HepG2 (cell line): Measurements from ENCODE around the gene RPS6KA2. TPM values are rescaled to one million over a fixed set of nuclear protein-coding genes. Genes with fewer than 3 reads are reported as not detected.

Experiments used
- HNF4G ChIP-seq, 2 experiments: sonication (generic) in 1 of 2; formaldehyde crosslinking in 1 of 2; IDR thresholded peaks; 2 replicates each; pipeline versions ENCODE4 v1.4.0 to v1.6.1; 2011 to 2020; ENCODE audit warnings: borderline replicate concordance in 2 of 2, low read depth in 2 of 2, mild to moderate bottlenecking in 2 of 2, low read length in 1 of 2, missing genetic modification reagents in 1 of 2, moderate library complexity in 1 of 2
- KDM3A ChIP-seq: IDR thresholded peaks from 2 replicates; pipeline ENCODE4 v1.6.1; 2018; ENCODE audit warnings: low read depth, missing compliant biosample characterization
- MLX ChIP-seq: IDR thresholded peaks from 2 replicates; pipeline ENCODE4 v1.6.1; 2016
- PAX8 ChIP-seq: sonication (generic); formaldehyde crosslinking; IDR thresholded peaks from 2 replicates; pipeline ENCODE4 v1.8.0; 2022; ENCODE audit warnings: mild to moderate bottlenecking, missing genetic modification reagents, borderline replicate concordance
- PRMT3 ChIP-seq: sonication (generic); formaldehyde crosslinking; IDR thresholded peaks from 2 replicates; pipeline ENCODE4 v1.8.1; 2022; ENCODE audit warnings: low read depth, mild to moderate bottlenecking, moderate library complexity, missing genetic modification reagents, borderline replicate concordance
- ZBTB40 ChIP-seq, 2 experiments: fragments of 450-650 bp in 1 of 2; sonication (generic) in 1 of 2; formaldehyde crosslinking in 1 of 2; IDR thresholded peaks; 2 replicates each; pipeline versions ENCODE4 v1.6.1 to v1.8.0; 2016 to 2022; ENCODE audit warnings: antibody characterized with exemption in 1 of 2, mild to moderate bottlenecking in 1 of 2, missing genetic modification reagents in 1 of 2
- ZNF280D ChIP-seq: sonication (generic); formaldehyde crosslinking; IDR thresholded peaks from 2 replicates; pipeline ENCODE4 v1.5.1; 2020; ENCODE audit warnings: mild to moderate bottlenecking, missing genetic modification reagents
- ZNF547 ChIP-seq: sonication (generic); formaldehyde crosslinking; IDR thresholded peaks from 2 replicates; pipeline ENCODE4 v1.5.1; 2020; ENCODE audit warnings: mild to moderate bottlenecking, missing genetic modification reagents
- ZNF800 ChIP-seq: sonication (generic); formaldehyde crosslinking; IDR thresholded peaks from 2 replicates; pipeline ENCODE4 v1.4.0; 2020; ENCODE audit warnings: missing genetic modification reagents
- polyA plus RNA-seq, 8 experiments: library from polyadenylated mRNA; depleted of rRNA in 3 of 8; stranded (reverse) in 7 of 8; unstranded in 1 of 8; fragments of >200 nt; fragmentation: Illumina TruSeq in 4 of 8; extraction: Trizol in 4 of 8; gene quantifications; 2 replicates each; pipeline versions ENCODE4 v1.2.1 to v1.2.3, GENCODE V29; 2011 to 2016; ENCODE audit warnings: low read depth in 4 of 8, missing spikeins in 1 of 8, mixed read lengths in 1 of 8; ENCODE audit not compliant: insufficient read depth in 1 of 8
- total RNA-seq, 5 experiments: library from RNA; depleted of rRNA; stranded (reverse); fragments of >200 nt; fragmentation: Illumina TruSeq; extraction: Trizol; gene quantifications; 2 replicates each; pipeline ENCODE4 v1.2.3, GENCODE V29; 2016; ENCODE audit warnings: low read depth in 1 of 5

Gene RPS6KA2
- total and polyA plus RNA-seq, 2 of the 13 experiments (the other 11 are each of a cell fraction or from before 2014, with no cell fraction given): 0.22 to 0.38 TPM

GRCh38 chr6:166381733-166382499, 245.1 kb downstream of the RPS6KA2 start (continued):
- TF ChIP-seq PRMT3 (CRISPR knock-in tag): no peak
- TF ChIP-seq ZNF547 (CRISPR knock-in tag): no peak; the same call in 1 of the 2 replicates
- TF ChIP-seq PAX8: peak; percentile 97; the same call in 1 of the 2 replicates
- TF ChIP-seq ZNF800 (CRISPR knock-in tag): peak; percentile 97
- peak; percentile 93 for TF ChIP-seq KDM3A (CRISPR knock-in tag)
- no peak for TF ChIP-seq HNF4G (IDR thresholded peaks at IDR 0.05; ENCODE audit: borderline replicate concordance, low read depth, low read length)
- no peak; the same call in 1 of the 2 replicates for TF ChIP-seq HNF4G (CRISPR knock-in tag; IDR thresholded peaks at IDR 0.05; ENCODE audit: borderline replicate concordance, low read depth)
- no peak for TF ChIP-seq ZBTB40 (IDR thresholded peaks at IDR 0.05)
- TF ChIP-seq ZBTB40 (CRISPR knock-in tag; IDR thresholded peaks at IDR 0.05): no peak
- no peak for TF ChIP-seq MLX (CRISPR knock-in tag)
- TF ChIP-seq ZNF280D (CRISPR knock-in tag): no peak
